Osteocyte (in vitro differentiated cells): ENCODE results near the gene MSTN. TPM values are rescaled to one million over a fixed set of nuclear protein-coding genes. Genes with fewer than 3 reads are reported as not detected.
"Not testable (repeated sequence)": the region's sequence is repeated elsewhere in the genome, so short reads cannot be mapped to it uniquely, and the experiment has no call there.

ENCODE experiments used
- DNase-seq: peaks from one replicate; pipeline ENCODE4 v3.0.0; 2021; ENCODE audit warnings: mixed read lengths; ENCODE audit not compliant: unreplicated experiment; ENCODE audit errors: extremely low spot score
- H3K27ac Mint-ChIP-seq: one replicate; pipeline ENCODE4 v1.8.0; 2021; ENCODE audit warnings: mild to moderate bottlenecking, mixed read lengths; ENCODE audit not compliant: unreplicated experiment
- H3K27me3 Mint-ChIP-seq: one replicate; pipeline ENCODE4 v1.8.0; 2021; ENCODE audit warnings: mixed read lengths; ENCODE audit not compliant: unreplicated experiment
- H3K36me3 Mint-ChIP-seq: one replicate; pipeline ENCODE4 v1.8.0; 2021; ENCODE audit warnings: mixed read lengths; ENCODE audit not compliant: unreplicated experiment
- H3K4me1 Mint-ChIP-seq: one replicate; pipeline ENCODE4 v1.8.0; 2021; ENCODE audit warnings: mixed read lengths; ENCODE audit not compliant: unreplicated experiment
- H3K4me3 Mint-ChIP-seq: one replicate; pipeline ENCODE4 v1.8.0; 2021; ENCODE audit warnings: mild to moderate bottlenecking, moderate library complexity, mixed read lengths; ENCODE audit not compliant: unreplicated experiment
- H3K9me3 Mint-ChIP-seq: one replicate; pipeline ENCODE4 v1.8.0; 2021; ENCODE audit warnings: mixed read lengths; ENCODE audit not compliant: unreplicated experiment
- CTCF ChIP-seq: fragments of 200-600 bp; sonication (generic); IDR thresholded peaks from 2 replicates; pipeline ENCODE4 v1.5.0; 2021; ENCODE audit warnings: antibody characterized with exemption, mild to moderate bottlenecking, moderate library complexity
- total RNA-seq: library from RNA; stranded (reverse); gene quantifications from 2 replicates; pipeline ENCODE4 v1.2.1, GENCODE V29; 2021

MSTN gene
- total RNA-seq, 1 donor from 2014 or later = 0.89 TPM

GRCh38 chr2:190023860-190024259 is 38.7 kb downstream of the MSTN start:
- Mint-ChIP-seq H3K4me3 (no peak overlapping the region), H3K27ac (no peak overlapping the region), H3K36me3 (no peaks in the 10 kb centered on the region), H3K9me3 (peaks cover under 1% of the 10 kb centered on the region), H3K4me1 (no peaks in the 10 kb centered on the region), H3K27me3 (peaks cover 2% of the 10 kb centered on the region)
- DNase-seq = no peak
- peak; percentile 58 for TF ChIP-seq CTCF

DNA sequence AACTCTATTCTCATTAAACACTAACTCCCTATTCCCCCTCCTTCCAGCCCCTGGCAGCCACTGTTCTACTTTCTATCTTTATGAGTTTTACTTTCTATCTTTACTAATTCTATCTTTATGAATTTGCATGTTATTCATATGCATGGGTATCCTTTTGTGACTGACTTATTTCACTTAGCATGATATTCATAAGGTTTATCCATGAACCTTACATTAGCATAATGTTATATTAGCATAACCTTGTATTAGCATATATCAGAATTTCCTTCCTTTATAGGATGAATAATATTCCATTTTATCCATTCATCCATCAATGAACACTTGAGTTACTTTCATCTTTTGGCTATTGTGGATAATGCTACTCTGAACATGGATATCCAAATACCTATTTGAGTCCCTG is 41.8 kb downstream of the MSTN start:
- no peak overlapping the region for H3K27ac Mint-ChIP-seq
- peaks cover 6% of the 10 kb centered on the region for H3K36me3 Mint-ChIP-seq
- H3K4me1 Mint-ChIP-seq = no peaks in the 10 kb centered on the region
- no peak for TF ChIP-seq CTCF
- H3K9me3 Mint-ChIP-seq = peaks cover 29% of the 10 kb centered on the region
- H3K4me3 Mint-ChIP-seq = no peak overlapping the region
- DNase-seq = no peak
- no peaks in the 10 kb centered on the region for H3K27me3 Mint-ChIP-seq

DNA sequence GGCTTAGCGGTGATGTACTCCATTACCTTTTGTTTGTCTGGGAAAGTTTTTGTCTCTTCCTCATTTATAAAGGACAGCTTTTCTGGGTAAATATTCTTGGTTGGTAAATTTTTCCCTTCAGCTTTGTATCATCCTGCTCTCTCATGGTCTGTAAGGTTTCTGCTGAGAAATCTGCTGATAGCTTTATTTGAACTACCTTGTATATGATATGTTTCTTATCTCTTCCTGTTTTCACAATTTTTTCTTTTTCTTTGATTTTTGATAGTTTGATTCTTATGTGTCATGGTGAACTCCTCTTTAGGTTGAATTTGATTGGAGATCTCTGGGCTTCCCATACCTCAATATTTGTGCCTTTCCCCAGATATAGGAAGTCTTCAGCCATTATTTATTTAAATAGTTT is 44.7 kb downstream of the MSTN start:
- Mint-ChIP-seq H3K4me3 (no peak overlapping the region), H3K9me3 (peaks cover 37% of the 10 kb centered on the region), H3K4me1 (no peaks in the 10 kb centered on the region), H3K27me3 (no peaks in the 10 kb centered on the region), H3K27ac (no peak overlapping the region), H3K36me3 (peaks cover 10% of the 10 kb centered on the region)
- no peak for DNase-seq
- TF ChIP-seq CTCF = no peak

DNA sequence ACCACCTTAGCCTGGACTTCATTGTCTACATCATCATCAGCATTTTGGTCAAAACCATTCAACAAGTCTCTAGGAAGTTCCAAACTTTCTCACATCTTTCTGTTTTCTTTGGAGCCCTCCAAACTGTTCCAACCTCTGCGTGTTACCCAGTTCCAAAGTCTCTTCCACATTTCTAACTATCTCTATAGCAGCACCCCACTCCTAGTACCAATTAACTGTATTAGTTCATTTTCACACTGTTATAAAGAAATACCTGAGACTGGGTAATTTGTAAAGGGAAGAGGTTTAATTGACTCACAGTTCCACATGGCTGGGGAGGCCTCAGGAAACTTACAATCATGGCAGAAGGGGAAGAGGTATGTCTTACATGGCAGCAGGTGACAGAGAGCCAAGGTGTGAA is 46.6 kb downstream of the MSTN start:
- not testable (repeated sequence) for H3K27ac Mint-ChIP-seq, H3K4me3 Mint-ChIP-seq, H3K27me3 Mint-ChIP-seq, DNase-seq, H3K4me1 Mint-ChIP-seq
- peaks cover 13% of the 10 kb centered on the region for H3K36me3 Mint-ChIP-seq
- H3K9me3 Mint-ChIP-seq = peaks cover 44% of the 10 kb centered on the region
